WTC11 (cell line): ENCODE data around the gene CRY2. TPM values are rescaled to one million over a fixed set of nuclear protein-coding genes. Genes with fewer than 3 reads are reported as not detected.

ENCODE experiments used
- ATAC-seq: fragments of 200-7000 bp; cut with Tn5 transposase; 2 replicates; pipeline ENCODE4 v1.10.0; 2021; ENCODE audit warnings: mild to moderate bottlenecking, moderate library complexity
- CTCF ChIA-PET: fragments of 300-600 bp; sonication (Branson Sonifier 250); formaldehyde crosslinking; loops from one replicate; lab custom pipeline; 2021; ENCODE audit warnings: antibody characterized with exemption; lab: Charles Lee
- POLR2A ChIA-PET: fragments of 350-600 bp; sonication (Branson Sonifier 250); formaldehyde crosslinking; loops from one replicate; lab custom pipeline; 2021; ENCODE audit warnings: antibody characterized with exemption; lab: Charles Lee
- DNase-seq: peaks from one replicate; pipeline ENCODE4 v3.0.0; 2021; ENCODE audit warnings: low spot score
- H3K27ac Mint-ChIP-seq: 2 replicates; pipeline ENCODE4 v1.8.0; 2021; ENCODE audit warnings: mixed read lengths
- H3K27me3 Mint-ChIP-seq: 2 replicates; pipeline ENCODE4 v1.8.0; 2021; ENCODE audit warnings: low read depth, mild to moderate bottlenecking, moderate library complexity, mixed read lengths
- H3K36me3 Mint-ChIP-seq: 2 replicates; pipeline ENCODE4 v1.8.0; 2021; ENCODE audit warnings: mixed read lengths
- H3K4me1 Mint-ChIP-seq: 2 replicates; pipeline ENCODE4 v1.8.0; 2022; ENCODE audit warnings: mixed read lengths
- H3K4me3 Mint-ChIP-seq: 2 replicates; pipeline ENCODE4 v1.8.0; 2021; ENCODE audit warnings: mild to moderate bottlenecking, moderate library complexity, mixed read lengths
- H3K9me3 Mint-ChIP-seq: 2 replicates; pipeline ENCODE4 v1.8.0; 2021; ENCODE audit warnings: mixed read lengths
- CREB1 ChIP-seq: sonication (generic); formaldehyde crosslinking; IDR thresholded peaks from 2 replicates; pipeline ENCODE4 v1.8.0; 2023; ENCODE audit warnings: mild to moderate bottlenecking, missing genetic modification reagents
- CREM ChIP-seq: sonication (generic); formaldehyde crosslinking; IDR thresholded peaks from 2 replicates; pipeline ENCODE4 v1.8.1; 2022; ENCODE audit warnings: mild to moderate bottlenecking, missing genetic modification reagents, moderate library complexity
- ETV6 ChIP-seq: sonication (generic); formaldehyde crosslinking; IDR thresholded peaks from 2 replicates; pipeline ENCODE4 v1.8.1; 2022; ENCODE audit warnings: mild to moderate bottlenecking, missing genetic modification reagents
- FOXJ3 ChIP-seq: sonication (generic); formaldehyde crosslinking; IDR thresholded peaks from 2 replicates; pipeline ENCODE4 v1.9.0; 2021; ENCODE audit warnings: missing genetic modification reagents, mild to moderate bottlenecking, borderline replicate concordance
- GRHL2 ChIP-seq: fragments of 250-450 bp; sonication (Bioruptor Pico); IDR thresholded peaks from 2 replicates; pipeline ENCODE4 v1.8.0; 2022; ENCODE audit warnings: mild to moderate bottlenecking, moderate library complexity; ENCODE audit not compliant: insufficient replicate concordance, severe bottlenecking
- GTF2I ChIP-seq: fragments of 250-450 bp; sonication (Bioruptor Pico); conservative IDR thresholded peaks from 2 replicates; pipeline ENCODE4 v1.4.0; 2021; ENCODE audit warnings: mild to moderate bottlenecking
- JUN ChIP-seq: sonication (generic); formaldehyde crosslinking; IDR thresholded peaks from 2 replicates; pipeline ENCODE4 v1.8.0; 2023; ENCODE audit warnings: mild to moderate bottlenecking, missing genetic modification reagents
- KAT7 ChIP-seq: sonication (generic); formaldehyde crosslinking; IDR thresholded peaks from 2 replicates; pipeline ENCODE4 v1.8.1; 2023; ENCODE audit warnings: missing genetic modification reagents, mild to moderate bottlenecking, borderline replicate concordance
- NFE2L1 ChIP-seq: sonication (generic); formaldehyde crosslinking; IDR thresholded peaks from 2 replicates; pipeline ENCODE4 v1.8.1; 2023; ENCODE audit warnings: missing genetic modification reagents
- NFYB ChIP-seq: sonication (generic); formaldehyde crosslinking; conservative IDR thresholded peaks from 2 replicates; pipeline ENCODE4 v1.8.0; 2022; ENCODE audit warnings: low read depth, missing genetic modification reagents
- NR3C1 ChIP-seq: sonication (generic); formaldehyde crosslinking; conservative IDR thresholded peaks from 2 replicates; pipeline ENCODE4 v1.8.1; 2023; ENCODE audit warnings: low read depth, mild to moderate bottlenecking, missing genetic modification reagents
- OVOL2 ChIP-seq: fragments of 250-450 bp; sonication (Bioruptor Pico); IDR thresholded peaks from 2 replicates; pipeline ENCODE4 v1.9.0; 2021; ENCODE audit warnings: mild to moderate bottlenecking, borderline replicate concordance
- RELA ChIP-seq: sonication (generic); formaldehyde crosslinking; IDR thresholded peaks from 2 replicates; pipeline ENCODE4 v1.8.1; 2022; ENCODE audit warnings: missing genetic modification reagents, mild to moderate bottlenecking, borderline replicate concordance
- TEAD1 ChIP-seq: sonication (generic); formaldehyde crosslinking; IDR thresholded peaks from 2 replicates; pipeline ENCODE4 v1.8.0; 2022; ENCODE audit warnings: mild to moderate bottlenecking, missing genetic modification reagents
- total RNA-seq: library from RNA; stranded (reverse); gene quantifications from 3 replicates; pipeline ENCODE4 v1.2.3, GENCODE V29; 2021
- TF ChIP-seq, protein P1 (sequence below): sonication (generic); formaldehyde crosslinking; IDR thresholded peaks from 2 replicates; pipeline ENCODE4 v1.8.1; 2023; ENCODE audit warnings: mild to moderate bottlenecking, missing genetic modification reagents
- TF ChIP-seq, protein P2 (sequence below): sonication (generic); formaldehyde crosslinking; IDR thresholded peaks from 2 replicates; pipeline ENCODE4 v1.8.0; 2023; ENCODE audit warnings: missing genetic modification reagents, mild to moderate bottlenecking, borderline replicate concordance
- TF ChIP-seq, protein P3 (sequence below): sonication (generic); formaldehyde crosslinking; IDR thresholded peaks from 2 replicates; pipeline ENCODE4 v1.8.0; 2022; ENCODE audit warnings: mild to moderate bottlenecking, missing genetic modification reagents
- TF ChIP-seq, protein P4 (sequence below): fragments of 250-450 bp; sonication (Bioruptor Pico); IDR thresholded peaks from 2 replicates; pipeline ENCODE4 v1.9.0; 2021; ENCODE audit warnings: mild to moderate bottlenecking, borderline replicate concordance
- TF ChIP-seq, protein P5 (sequence below): sonication (generic); formaldehyde crosslinking; IDR thresholded peaks from 2 replicates; pipeline ENCODE4 v1.8.0; 2023; ENCODE audit warnings: missing genetic modification reagents
- TF ChIP-seq, protein P6 (sequence below): fragments of 250-450 bp; sonication (Bioruptor Pico); IDR thresholded peaks from 2 replicates; pipeline ENCODE4 v1.9.0; 2021; ENCODE audit warnings: moderate library complexity, mild to moderate bottlenecking, inconsistent platforms, borderline replicate concordance
- TF ChIP-seq, protein P7 (sequence below): fragments of 250-450 bp; sonication (Bioruptor Pico); IDR thresholded peaks from 2 replicates; pipeline ENCODE4 v1.8.0; 2021; ENCODE audit warnings: mild to moderate bottlenecking

The CRY2 gene
- total RNA-seq, 1 experiment from 2014 or later = 18.3 TPM

DNA sequence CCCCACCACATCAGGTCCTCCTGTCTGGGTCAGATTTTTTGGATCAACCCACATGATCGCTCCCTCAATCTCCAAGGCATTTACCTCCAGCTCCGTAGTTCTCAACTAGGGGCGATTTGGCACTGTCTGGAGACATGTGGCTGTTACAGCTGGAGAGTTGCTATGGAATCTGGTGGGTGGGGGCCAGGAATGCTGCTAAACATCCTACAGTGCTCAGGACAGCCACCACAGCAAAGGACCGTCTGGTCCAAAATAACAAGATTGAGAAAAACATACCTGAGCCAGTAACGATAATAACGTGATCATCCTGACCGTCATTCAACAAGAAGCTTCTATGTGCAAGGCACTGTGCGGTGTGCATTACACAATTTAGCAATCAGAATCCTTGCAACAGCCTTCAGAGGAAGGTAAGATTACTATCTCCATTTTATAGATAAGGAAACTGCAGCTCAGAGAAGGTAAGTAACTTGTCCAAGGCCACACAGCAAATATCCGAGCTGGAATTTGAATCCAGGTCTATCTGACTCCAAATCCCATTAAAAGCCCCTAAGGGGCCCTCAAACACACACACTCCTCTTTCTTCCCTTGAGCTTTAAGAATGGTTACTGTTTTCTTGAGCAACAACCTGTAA, 14.3 kb upstream of the CRY2 start:
- no peaks in the 10 kb centered on the region for H3K4me1 Mint-ChIP-seq
- DNase-seq = no peak
- H3K27ac Mint-ChIP-seq = no peak overlapping the region
- POLR2A ChIA-PET = interaction anchor here (0.6 kb wide), 1 partner anchor 195 kb away, joined by 4 read pairs; no protein-coding TSS in a partner anchor
- no peak for ATAC-seq
- no peak for TF ChIP-seq NFYB
- no peak for TF ChIP-seq ETV6 (CRISPR knock-in tag)
- no peak for TF ChIP-seq RELA (CRISPR knock-in tag)
- TF ChIP-seq, protein P1, sequence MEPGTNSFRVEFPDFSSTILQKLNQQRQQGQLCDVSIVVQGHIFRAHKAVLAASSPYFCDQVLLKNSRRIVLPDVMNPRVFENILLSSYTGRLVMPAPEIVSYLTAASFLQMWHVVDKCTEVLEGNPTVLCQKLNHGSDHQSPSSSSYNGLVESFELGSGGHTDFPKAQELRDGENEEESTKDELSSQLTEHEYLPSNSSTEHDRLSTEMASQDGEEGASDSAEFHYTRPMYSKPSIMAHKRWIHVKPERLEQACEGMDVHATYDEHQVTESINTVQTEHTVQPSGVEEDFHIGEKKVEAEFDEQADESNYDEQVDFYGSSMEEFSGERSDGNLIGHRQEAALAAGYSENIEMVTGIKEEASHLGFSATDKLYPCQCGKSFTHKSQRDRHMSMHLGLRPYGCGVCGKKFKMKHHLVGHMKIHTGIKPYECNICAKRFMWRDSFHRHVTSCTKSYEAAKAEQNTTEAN (CRISPR knock-in tag) = no peak
- TF ChIP-seq GTF2I (CRISPR knock-in tag) = 0 out of 2 replicates have a peak, but pooled peaks have one; percentile 33
- CTCF ChIA-PET = interaction anchor here (0.8 to 1.7 kb wide), 2 partner anchors 10 to 16 kb away, joined by 3 to 5 read pairs; no protein-coding TSS in a partner anchor
- H3K36me3 Mint-ChIP-seq = no peaks in the 10 kb centered on the region
- no peaks in the 10 kb centered on the region for H3K9me3 Mint-ChIP-seq
- H3K4me3 Mint-ChIP-seq = no peak overlapping the region
- H3K27me3 Mint-ChIP-seq = peaks cover 24% of the 10 kb centered on the region

DNA sequence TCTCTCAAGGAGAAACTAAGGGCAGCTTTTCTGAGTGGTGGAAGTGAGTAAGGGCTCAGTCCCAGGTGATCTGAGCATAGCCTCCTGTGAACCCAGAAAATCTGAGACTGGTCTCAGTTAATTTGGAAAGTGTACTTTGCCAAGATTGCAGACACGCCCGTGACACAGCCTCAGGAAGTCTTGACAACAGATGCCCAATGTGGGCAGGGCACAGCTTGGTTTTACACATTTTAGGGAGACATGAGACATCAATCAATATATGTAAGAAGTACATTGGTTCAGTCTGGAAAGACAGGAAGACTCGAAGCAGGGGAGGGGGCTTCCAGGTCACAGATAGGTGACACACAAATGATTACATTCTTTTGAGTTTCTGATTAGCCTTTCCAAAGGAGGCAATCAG, 13.5 kb upstream of the CRY2 start:
- no peaks in the 10 kb centered on the region for H3K36me3 Mint-ChIP-seq
- no peak overlapping the region for H3K4me3 Mint-ChIP-seq
- no peaks in the 10 kb centered on the region for H3K9me3 Mint-ChIP-seq
- H3K27me3 Mint-ChIP-seq = peaks cover 29% of the 10 kb centered on the region
- POLR2A ChIA-PET = no interaction called here
- CTCF ChIA-PET = interaction anchor here (1.1 to 1.4 kb wide), 2 partner anchors 9 to 17 kb away, joined by 3 to 9 read pairs; no protein-coding TSS in a partner anchor
- ATAC-seq (no peak), DNase-seq (no peak)
- H3K27ac Mint-ChIP-seq = no peak overlapping the region
- H3K4me1 Mint-ChIP-seq = no peaks in the 10 kb centered on the region
- TF ChIP-seq CREB1 (CRISPR knock-in tag) = no peak
- no peak for TF ChIP-seq ETV6 (CRISPR knock-in tag)
- TF ChIP-seq, protein P2, sequence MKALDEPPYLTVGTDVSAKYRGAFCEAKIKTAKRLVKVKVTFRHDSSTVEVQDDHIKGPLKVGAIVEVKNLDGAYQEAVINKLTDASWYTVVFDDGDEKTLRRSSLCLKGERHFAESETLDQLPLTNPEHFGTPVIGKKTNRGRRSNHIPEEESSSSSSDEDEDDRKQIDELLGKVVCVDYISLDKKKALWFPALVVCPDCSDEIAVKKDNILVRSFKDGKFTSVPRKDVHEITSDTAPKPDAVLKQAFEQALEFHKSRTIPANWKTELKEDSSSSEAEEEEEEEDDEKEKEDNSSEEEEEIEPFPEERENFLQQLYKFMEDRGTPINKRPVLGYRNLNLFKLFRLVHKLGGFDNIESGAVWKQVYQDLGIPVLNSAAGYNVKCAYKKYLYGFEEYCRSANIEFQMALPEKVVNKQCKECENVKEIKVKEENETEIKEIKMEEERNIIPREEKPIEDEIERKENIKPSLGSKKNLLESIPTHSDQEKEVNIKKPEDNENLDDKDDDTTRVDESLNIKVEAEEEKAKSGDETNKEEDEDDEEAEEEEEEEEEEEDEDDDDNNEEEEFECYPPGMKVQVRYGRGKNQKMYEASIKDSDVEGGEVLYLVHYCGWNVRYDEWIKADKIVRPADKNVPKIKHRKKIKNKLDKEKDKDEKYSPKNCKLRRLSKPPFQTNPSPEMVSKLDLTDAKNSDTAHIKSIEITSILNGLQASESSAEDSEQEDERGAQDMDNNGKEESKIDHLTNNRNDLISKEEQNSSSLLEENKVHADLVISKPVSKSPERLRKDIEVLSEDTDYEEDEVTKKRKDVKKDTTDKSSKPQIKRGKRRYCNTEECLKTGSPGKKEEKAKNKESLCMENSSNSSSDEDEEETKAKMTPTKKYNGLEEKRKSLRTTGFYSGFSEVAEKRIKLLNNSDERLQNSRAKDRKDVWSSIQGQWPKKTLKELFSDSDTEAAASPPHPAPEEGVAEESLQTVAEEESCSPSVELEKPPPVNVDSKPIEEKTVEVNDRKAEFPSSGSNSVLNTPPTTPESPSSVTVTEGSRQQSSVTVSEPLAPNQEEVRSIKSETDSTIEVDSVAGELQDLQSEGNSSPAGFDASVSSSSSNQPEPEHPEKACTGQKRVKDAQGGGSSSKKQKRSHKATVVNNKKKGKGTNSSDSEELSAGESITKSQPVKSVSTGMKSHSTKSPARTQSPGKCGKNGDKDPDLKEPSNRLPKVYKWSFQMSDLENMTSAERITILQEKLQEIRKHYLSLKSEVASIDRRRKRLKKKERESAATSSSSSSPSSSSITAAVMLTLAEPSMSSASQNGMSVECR (CRISPR knock-in tag) = no peak
- TF ChIP-seq, protein P3, sequence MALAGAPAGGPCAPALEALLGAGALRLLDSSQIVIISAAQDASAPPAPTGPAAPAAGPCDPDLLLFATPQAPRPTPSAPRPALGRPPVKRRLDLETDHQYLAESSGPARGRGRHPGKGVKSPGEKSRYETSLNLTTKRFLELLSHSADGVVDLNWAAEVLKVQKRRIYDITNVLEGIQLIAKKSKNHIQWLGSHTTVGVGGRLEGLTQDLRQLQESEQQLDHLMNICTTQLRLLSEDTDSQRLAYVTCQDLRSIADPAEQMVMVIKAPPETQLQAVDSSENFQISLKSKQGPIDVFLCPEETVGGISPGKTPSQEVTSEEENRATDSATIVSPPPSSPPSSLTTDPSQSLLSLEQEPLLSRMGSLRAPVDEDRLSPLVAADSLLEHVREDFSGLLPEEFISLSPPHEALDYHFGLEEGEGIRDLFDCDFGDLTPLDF (CRISPR knock-in tag) = no peak
- TF ChIP-seq GRHL2 (CRISPR knock-in tag) = no peak
- no peak for TF ChIP-seq FOXJ3 (CRISPR knock-in tag)
- no peak for TF ChIP-seq NFE2L1 (CRISPR knock-in tag)
- TF ChIP-seq CREM (CRISPR knock-in tag) = no peak
- TF ChIP-seq, protein P4, sequence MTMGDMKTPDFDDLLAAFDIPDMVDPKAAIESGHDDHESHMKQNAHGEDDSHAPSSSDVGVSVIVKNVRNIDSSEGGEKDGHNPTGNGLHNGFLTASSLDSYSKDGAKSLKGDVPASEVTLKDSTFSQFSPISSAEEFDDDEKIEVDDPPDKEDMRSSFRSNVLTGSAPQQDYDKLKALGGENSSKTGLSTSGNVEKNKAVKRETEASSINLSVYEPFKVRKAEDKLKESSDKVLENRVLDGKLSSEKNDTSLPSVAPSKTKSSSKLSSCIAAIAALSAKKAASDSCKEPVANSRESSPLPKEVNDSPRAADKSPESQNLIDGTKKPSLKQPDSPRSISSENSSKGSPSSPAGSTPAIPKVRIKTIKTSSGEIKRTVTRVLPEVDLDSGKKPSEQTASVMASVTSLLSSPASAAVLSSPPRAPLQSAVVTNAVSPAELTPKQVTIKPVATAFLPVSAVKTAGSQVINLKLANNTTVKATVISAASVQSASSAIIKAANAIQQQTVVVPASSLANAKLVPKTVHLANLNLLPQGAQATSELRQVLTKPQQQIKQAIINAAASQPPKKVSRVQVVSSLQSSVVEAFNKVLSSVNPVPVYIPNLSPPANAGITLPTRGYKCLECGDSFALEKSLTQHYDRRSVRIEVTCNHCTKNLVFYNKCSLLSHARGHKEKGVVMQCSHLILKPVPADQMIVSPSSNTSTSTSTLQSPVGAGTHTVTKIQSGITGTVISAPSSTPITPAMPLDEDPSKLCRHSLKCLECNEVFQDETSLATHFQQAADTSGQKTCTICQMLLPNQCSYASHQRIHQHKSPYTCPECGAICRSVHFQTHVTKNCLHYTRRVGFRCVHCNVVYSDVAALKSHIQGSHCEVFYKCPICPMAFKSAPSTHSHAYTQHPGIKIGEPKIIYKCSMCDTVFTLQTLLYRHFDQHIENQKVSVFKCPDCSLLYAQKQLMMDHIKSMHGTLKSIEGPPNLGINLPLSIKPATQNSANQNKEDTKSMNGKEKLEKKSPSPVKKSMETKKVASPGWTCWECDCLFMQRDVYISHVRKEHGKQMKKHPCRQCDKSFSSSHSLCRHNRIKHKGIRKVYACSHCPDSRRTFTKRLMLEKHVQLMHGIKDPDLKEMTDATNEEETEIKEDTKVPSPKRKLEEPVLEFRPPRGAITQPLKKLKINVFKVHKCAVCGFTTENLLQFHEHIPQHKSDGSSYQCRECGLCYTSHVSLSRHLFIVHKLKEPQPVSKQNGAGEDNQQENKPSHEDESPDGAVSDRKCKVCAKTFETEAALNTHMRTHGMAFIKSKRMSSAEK (CRISPR knock-in tag) = no peak
- no peak for TF ChIP-seq KAT7 (CRISPR knock-in tag)
- TF ChIP-seq, protein P5, sequence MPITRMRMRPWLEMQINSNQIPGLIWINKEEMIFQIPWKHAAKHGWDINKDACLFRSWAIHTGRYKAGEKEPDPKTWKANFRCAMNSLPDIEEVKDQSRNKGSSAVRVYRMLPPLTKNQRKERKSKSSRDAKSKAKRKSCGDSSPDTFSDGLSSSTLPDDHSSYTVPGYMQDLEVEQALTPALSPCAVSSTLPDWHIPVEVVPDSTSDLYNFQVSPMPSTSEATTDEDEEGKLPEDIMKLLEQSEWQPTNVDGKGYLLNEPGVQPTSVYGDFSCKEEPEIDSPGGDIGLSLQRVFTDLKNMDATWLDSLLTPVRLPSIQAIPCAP (CRISPR knock-in tag) = no peak
- no peak for TF ChIP-seq OVOL2 (CRISPR knock-in tag)
- no peak for TF ChIP-seq NR3C1 (CRISPR knock-in tag)
- no peak for TF ChIP-seq JUN (CRISPR knock-in tag)
- TF ChIP-seq, protein P6, sequence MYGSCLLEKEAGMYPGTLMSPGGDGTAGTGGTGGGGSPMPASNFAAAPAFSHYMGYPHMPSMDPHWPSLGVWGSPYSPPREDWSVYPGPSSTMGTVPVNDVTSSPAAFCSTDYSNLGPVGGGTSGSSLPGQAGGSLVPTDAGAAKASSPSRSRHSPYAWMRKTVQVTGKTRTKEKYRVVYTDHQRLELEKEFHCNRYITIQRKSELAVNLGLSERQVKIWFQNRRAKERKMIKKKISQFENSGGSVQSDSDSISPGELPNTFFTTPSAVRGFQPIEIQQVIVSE (CRISPR knock-in tag) = no peak
- TF ChIP-seq, protein P7, sequence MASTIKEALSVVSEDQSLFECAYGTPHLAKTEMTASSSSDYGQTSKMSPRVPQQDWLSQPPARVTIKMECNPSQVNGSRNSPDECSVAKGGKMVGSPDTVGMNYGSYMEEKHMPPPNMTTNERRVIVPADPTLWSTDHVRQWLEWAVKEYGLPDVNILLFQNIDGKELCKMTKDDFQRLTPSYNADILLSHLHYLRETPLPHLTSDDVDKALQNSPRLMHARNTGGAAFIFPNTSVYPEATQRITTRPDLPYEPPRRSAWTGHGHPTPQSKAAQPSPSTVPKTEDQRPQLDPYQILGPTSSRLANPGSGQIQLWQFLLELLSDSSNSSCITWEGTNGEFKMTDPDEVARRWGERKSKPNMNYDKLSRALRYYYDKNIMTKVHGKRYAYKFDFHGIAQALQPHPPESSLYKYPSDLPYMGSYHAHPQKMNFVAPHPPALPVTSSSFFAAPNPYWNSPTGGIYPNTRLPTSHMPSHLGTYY = no peak
- TF ChIP-seq TEAD1 (CRISPR knock-in tag) = no peak
